GM23248 (cell line): ENCODE measurements around the gene NENF.

Source experiments
- EZH2 ChIP-seq: fragments of 200-600 bp; sonication (generic); IDR thresholded peaks from 2 replicates; pipeline ENCODE4 v1.6.1; 2018; ENCODE audit warnings: antibody characterized with exemption, mild to moderate bottlenecking; ENCODE audit not compliant: insufficient read depth, poor library complexity, severe bottlenecking
- EZH2phosphoT487 ChIP-seq: fragments of 200-600 bp; sonication (generic); IDR thresholded peaks from 2 replicates; pipeline ENCODE4 v1.6.1; 2018; ENCODE audit warnings: antibody characterized with exemption, moderate library complexity, mild to moderate bottlenecking, low read depth; ENCODE audit not compliant: insufficient read depth

DNA sequence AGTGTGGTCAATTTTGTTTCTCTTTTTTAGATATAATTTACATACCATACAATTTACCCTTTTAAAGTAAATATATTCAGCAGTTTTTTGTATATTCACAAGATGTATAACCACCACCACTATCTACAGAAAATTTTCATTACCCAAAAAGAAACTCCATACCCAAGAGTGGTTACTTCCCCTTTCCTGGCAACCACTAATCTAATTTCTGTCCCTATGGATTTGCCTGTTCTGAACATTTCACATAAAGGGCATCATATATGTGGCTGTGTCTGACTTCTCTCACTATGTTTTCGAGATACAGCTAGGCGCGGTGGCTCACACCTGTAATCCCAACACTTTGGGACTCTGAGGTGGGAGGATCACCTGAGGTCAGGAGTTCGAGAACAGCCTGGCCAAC is 31.7 kb upstream of the NENF start:
- TF ChIP-seq EZH2phosphoT487 = no peak
- no peak for TF ChIP-seq EZH2
